Tibial artery (tissue), 4 donors: ENCODE measurements around the gene NSMF.

Experiments
- DNase-seq, 2 donors: peaks; one replicate each; pipeline ENCODE4 v3.0.0-alpha.2; 2019
- H3K27ac ChIP-seq, 2 donors: fragments of 200-600 bp; sonication (generic) in 1 of 2; 1 replicate in 1 of 2; 2 replicates in 1 of 2; pipeline ENCODE4 v1.5.1; 2018 to 2019; ENCODE audit warnings: mild to moderate bottlenecking in 1 of 2
- H3K27me3 ChIP-seq, 2 donors: fragments of 200-600 bp; sonication (generic) in 1 of 2; one replicate each; pipeline versions ENCODE4 v1.5.1 to v1.6.0; 2016 to 2019
- H3K36me3 ChIP-seq, 3 donors: fragments of 200-600 bp; sonication (generic) in 2 of 3; one replicate each; pipeline ENCODE4 v1.5.1; 2016 to 2019; ENCODE audit warnings: mild to moderate bottlenecking in 2 of 3
- H3K4me1 ChIP-seq, 4 donors: fragments of 200-600 bp; sonication (generic) in 2 of 4; 1 replicate in 3 of 4; 2 replicates in 1 of 4; pipeline ENCODE4 v1.5.1; 2016 to 2019
- H3K4me3 ChIP-seq, 2 donors: fragments of 200-600 bp; sonication (generic) in 1 of 2; 1 replicate in 1 of 2; 2 replicates in 1 of 2; pipeline ENCODE4 v1.5.1; 2018 to 2019; ENCODE audit warnings: mild to moderate bottlenecking in 2 of 2
- H3K9me3 ChIP-seq, 3 donors: fragments of 200-600 bp; sonication (generic) in 1 of 3; one replicate each; pipeline ENCODE4 v1.5.1; 2016 to 2019
- intact Hi-C: fragments of 100-400 bp; cut with DNase I; formaldehyde crosslinking; loops from one replicate; pipeline ENCODE4 v1.15.0; 2023; ENCODE audit warnings: low total_unique reads
- TF ChIP-seq, protein P1 (sequence below), 2 experiments: fragments of 200-600 bp in 1 of 2; fragments of 450-650 bp in 1 of 2; IDR thresholded peaks; one replicate each; pipeline ENCODE4 v1.5.1; 2017 to 2019; ENCODE audit warnings: antibody characterized with exemption in 2 of 2, mild to moderate bottlenecking in 1 of 2, moderate library complexity in 1 of 2

NSMF gene

GRCh38 chr9:137403269-137403668 is 55.9 kb downstream of the NSMF start:
- Histone ChIP-seq H3K4me1 (peaks cover 0 to 20% (median 17%) of the 10 kb centered on the region in 4 donors), H3K36me3 (peaks cover 0 to 5% (median 0%) of the 10 kb centered on the region in 3 donors), H3K9me3 (no peaks in the 10 kb centered on the region), H3K27ac (no peak overlapping the region), H3K4me3 (no peak overlapping the region), H3K27me3 (no peaks in the 10 kb centered on the region)
- DNase-seq: no peak
- intact Hi-C loops: no loop called here
- TF ChIP-seq, protein P1, sequence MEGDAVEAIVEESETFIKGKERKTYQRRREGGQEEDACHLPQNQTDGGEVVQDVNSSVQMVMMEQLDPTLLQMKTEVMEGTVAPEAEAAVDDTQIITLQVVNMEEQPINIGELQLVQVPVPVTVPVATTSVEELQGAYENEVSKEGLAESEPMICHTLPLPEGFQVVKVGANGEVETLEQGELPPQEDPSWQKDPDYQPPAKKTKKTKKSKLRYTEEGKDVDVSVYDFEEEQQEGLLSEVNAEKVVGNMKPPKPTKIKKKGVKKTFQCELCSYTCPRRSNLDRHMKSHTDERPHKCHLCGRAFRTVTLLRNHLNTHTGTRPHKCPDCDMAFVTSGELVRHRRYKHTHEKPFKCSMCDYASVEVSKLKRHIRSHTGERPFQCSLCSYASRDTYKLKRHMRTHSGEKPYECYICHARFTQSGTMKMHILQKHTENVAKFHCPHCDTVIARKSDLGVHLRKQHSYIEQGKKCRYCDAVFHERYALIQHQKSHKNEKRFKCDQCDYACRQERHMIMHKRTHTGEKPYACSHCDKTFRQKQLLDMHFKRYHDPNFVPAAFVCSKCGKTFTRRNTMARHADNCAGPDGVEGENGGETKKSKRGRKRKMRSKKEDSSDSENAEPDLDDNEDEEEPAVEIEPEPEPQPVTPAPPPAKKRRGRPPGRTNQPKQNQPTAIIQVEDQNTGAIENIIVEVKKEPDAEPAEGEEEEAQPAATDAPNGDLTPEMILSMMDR (IDR thresholded peaks at IDR 0.05): no peak

DNA sequence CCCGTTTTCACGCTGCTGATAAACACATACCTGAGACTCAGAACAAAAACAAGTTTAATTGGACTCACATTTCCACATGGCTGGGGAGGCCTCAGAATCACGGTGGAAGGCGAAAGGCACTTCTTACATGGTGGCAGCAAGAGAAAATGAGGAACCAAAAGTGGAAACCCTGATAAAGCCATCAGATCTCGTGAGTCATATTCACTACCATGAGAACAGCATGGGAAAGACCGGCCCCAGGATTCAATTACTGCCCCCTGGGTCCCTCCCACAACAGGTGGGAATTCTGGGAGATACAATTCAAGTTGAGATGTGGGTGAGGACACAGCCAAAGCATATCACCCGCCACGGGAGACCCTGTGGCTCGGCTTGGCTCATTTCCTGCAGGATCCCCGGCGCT is 56.4 kb downstream of the NSMF start:
- DNase-seq: no peak
- TF ChIP-seq, protein P1 (IDR thresholded peaks at IDR 0.05): no peak
- intact Hi-C loops: no loop called here
- Histone ChIP-seq H3K4me3 (no peak overlapping the region), H3K27ac (no peak overlapping the region), H3K36me3 (peaks cover 0 to 9% (median 0%) of the 10 kb centered on the region in 3 donors), H3K27me3 (no peaks in the 10 kb centered on the region), H3K4me1 (peaks cover 0 to 16% (median 15%) of the 10 kb centered on the region in 4 donors), H3K9me3 (no peaks in the 10 kb centered on the region)

- Histone ChIP-seq H3K36me3 (peaks cover 0 to 20% (median 10%) of the 10 kb centered on the region in 3 donors), H3K27me3 (no peaks in the 10 kb centered on the region), H3K4me3 (no peak overlapping the region), H3K27ac (no peak overlapping the region), H3K9me3 (no peaks in the 10 kb centered on the region), H3K4me1 (no peaks in the 10 kb centered on the region)
- intact Hi-C loops: no loop called here
- no peak for DNase-seq
- TF ChIP-seq, protein P1 (IDR thresholded peaks at IDR 0.05): no peak
Measured at GRCh38 chr9:137398561-137399468, 60.3 kb downstream of the NSMF start.

- Histone ChIP-seq H3K27ac (no peak overlapping the region), H3K36me3 (peaks cover 0 to 29% (median 19%) of the 10 kb centered on the region in 3 donors), H3K4me1 (no peaks in the 10 kb centered on the region), H3K4me3 (no peak overlapping the region), H3K9me3 (no peaks in the 10 kb centered on the region), H3K27me3 (no peaks in the 10 kb centered on the region)
- TF ChIP-seq, protein P1 (IDR thresholded peaks at IDR 0.05): no peak
- DNase-seq: no peak
- intact Hi-C loops: no loop called here
Measured at GRCh38 chr9:137397675-137398423, 61.3 kb downstream of the NSMF start.
